Activated naive CD4-positive, alpha-beta T cell treated with anti-CD3 and anti-CD28 coated beads, Interleukin-2, amount 10 ng/mL, durations not matched to agents 7 days and 5 days (primary cell): Measurements from ENCODE around the gene FAM163B.
A peak's percentile ranks its signal among the peaks of the same experiment; 100 is the strongest.

Experiments used
- CTCF ChIA-PET: fragments of 350-600 bp; sonication (Branson Sonifier 250); formaldehyde crosslinking; loops from one replicate; lab custom pipeline; 2021; ENCODE audit warnings: antibody characterized with exemption; lab: Charles Lee
- DNase-seq: peaks from one replicate; pipeline ENCODE4 v3.0.0-alpha.2; 2020
- H3K27ac Mint-ChIP-seq: one replicate; pipeline ENCODE4 v1.8.0; 2021; ENCODE audit warnings: mild to moderate bottlenecking, moderate library complexity, mixed read lengths
- H3K27me3 Mint-ChIP-seq: one replicate; pipeline ENCODE4 v1.8.0; 2021; ENCODE audit warnings: mild to moderate bottlenecking, mixed read lengths
- H3K36me3 Mint-ChIP-seq: one replicate; pipeline ENCODE4 v1.8.0; 2021; ENCODE audit warnings: mixed read lengths
- H3K4me1 Mint-ChIP-seq: one replicate; pipeline ENCODE4 v1.8.0; 2021; ENCODE audit warnings: mixed read lengths
- H3K4me3 Mint-ChIP-seq: one replicate; pipeline ENCODE4 v1.8.0; 2021; ENCODE audit warnings: mild to moderate bottlenecking, moderate library complexity, mixed read lengths
- H3K9me3 Mint-ChIP-seq: one replicate; pipeline ENCODE4 v1.8.0; 2021; ENCODE audit warnings: mixed read lengths

The FAM163B gene

DNA sequence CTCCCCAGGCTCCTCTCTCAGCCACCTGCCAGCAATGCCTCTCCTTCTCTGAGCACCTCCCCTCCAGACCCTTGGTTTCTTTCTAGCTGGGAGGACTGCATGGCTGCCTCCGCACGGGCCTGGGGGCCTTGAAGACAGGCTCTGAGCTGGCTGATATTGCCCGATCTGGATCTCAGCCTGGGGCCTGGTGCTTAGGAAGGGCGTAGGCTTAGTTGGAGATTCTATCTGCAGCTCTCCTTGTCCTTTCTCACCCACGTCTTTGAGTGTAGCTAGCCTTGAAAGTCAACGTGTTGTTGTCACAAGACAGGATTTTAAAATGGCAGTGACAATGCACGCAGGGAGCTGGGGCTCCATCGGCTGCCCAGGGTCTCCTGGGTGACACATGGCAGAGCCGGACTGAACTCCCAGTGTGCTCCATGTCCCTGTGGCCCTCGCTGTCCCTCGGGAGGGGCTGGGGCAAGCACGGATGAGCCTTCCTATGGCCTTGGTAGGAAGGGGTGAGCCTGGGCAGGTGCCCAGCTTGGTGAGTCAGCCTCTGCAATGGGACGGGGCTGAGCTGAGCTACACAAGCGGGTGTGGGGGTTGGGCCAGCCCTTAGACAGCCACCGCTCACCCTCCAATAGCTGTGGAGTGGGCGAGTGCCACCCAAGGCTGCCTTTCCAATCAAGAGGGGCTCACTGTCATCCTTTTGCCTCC, 65.3 kb downstream of the FAM163B start:
- no peak overlapping the region for H3K4me3 Mint-ChIP-seq
- peaks cover 12% of the 10 kb centered on the region for H3K27me3 Mint-ChIP-seq
- no peaks in the 10 kb centered on the region for H3K9me3 Mint-ChIP-seq
- H3K4me1 Mint-ChIP-seq: no peaks in the 10 kb centered on the region
- CTCF ChIA-PET: interaction anchor here (0.8 kb wide), 1 partner anchor 199 kb away, joined by 3 read pairs; no protein-coding TSS in a partner anchor
- DNase-seq: no peak
- no peaks in the 10 kb centered on the region for H3K36me3 Mint-ChIP-seq
- H3K27ac Mint-ChIP-seq: no peak overlapping the region

DNA sequence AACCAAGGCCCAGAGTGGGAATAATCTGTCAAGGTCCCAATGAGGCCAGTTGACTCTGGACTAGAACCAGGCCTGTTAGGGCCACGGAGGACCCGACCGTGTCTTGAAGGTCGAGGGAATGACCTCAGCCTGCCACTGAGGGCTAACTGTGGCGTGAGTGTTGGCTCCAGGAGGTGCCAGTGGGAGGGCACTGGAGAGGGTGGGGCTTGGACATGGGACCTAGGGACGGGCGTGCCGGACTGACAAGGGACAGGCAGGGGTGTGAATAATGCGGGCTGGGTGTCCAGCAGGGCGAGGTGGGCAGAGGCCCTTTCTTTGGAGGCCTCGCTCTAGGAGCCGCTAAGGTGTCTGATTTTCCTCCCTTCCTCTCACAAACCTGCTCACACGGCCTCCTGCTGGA, 67.2 kb downstream of the FAM163B start:
- Mint-ChIP-seq H3K4me1 (no peaks in the 10 kb centered on the region), H3K27me3 (peaks cover 15% of the 10 kb centered on the region), H3K9me3 (no peaks in the 10 kb centered on the region), H3K4me3 (no peak overlapping the region), H3K36me3 (no peaks in the 10 kb centered on the region), H3K27ac (no peak overlapping the region)
- CTCF ChIA-PET: no interaction called here
- DNase-seq: no peak

DNA sequence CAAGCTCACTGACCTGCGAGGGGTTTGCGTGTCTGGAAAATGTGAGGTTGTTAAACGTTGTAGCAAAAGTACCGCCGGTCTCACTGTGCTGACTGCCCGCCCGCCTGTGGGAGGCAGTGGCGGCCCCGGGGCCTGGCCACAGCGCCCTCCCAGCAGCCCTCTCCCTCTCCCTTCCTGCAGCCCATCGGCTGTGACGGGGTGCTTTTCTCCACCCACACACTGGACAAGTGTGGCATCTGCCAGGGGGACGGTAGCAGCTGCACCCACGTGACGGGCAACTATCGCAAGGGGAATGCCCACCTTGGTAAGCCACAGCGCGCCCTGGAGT, 68.5 kb downstream of the FAM163B start:
- Mint-ChIP-seq H3K27ac (no peak overlapping the region), H3K4me1 (no peaks in the 10 kb centered on the region), H3K9me3 (no peaks in the 10 kb centered on the region), H3K27me3 (peaks cover 24% of the 10 kb centered on the region), H3K36me3 (no peaks in the 10 kb centered on the region), H3K4me3 (no peak overlapping the region)
- no peak for DNase-seq
- CTCF ChIA-PET: no interaction called here

DNA sequence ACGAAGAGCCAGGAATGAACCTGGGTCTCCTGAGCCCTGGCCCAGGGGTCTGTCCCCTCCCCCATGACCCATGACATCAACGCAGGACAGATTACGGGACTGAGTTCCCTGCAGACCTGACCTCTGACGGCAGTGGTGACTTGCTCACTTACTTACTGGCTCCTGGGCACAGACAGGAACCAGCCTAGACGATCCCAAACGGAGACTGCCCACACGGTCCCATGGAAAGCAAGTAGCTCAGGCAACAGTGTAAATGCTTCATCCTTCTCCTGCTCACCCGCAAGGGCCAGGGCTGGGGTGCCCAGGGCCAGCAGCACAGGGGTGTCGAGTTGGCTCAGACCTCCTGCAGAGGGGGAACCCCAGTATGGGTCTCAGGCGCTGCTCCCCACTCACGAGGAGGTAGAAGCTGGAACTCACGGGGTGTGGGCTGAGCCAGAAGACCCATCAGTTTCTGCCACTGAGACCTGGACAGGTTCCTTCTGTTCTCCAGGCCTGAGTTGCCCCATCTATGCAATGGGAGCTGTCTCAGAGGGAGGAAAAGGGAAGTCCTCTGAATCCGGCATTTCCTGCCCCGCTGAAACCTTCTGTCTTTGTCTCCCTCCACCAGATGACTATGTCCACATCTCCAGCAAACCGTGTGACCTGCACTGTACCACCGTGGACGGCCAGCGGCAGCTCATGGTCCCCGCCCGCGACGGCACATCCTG, 69.0 kb downstream of the FAM163B start:
- Mint-ChIP-seq H3K27ac (no peak overlapping the region), H3K9me3 (no peaks in the 10 kb centered on the region), H3K36me3 (no peaks in the 10 kb centered on the region), H3K4me3 (no peak overlapping the region), H3K4me1 (no peaks in the 10 kb centered on the region), H3K27me3 (peaks cover 30% of the 10 kb centered on the region)
- no peak for DNase-seq
- CTCF ChIA-PET: no interaction called here

DNA sequence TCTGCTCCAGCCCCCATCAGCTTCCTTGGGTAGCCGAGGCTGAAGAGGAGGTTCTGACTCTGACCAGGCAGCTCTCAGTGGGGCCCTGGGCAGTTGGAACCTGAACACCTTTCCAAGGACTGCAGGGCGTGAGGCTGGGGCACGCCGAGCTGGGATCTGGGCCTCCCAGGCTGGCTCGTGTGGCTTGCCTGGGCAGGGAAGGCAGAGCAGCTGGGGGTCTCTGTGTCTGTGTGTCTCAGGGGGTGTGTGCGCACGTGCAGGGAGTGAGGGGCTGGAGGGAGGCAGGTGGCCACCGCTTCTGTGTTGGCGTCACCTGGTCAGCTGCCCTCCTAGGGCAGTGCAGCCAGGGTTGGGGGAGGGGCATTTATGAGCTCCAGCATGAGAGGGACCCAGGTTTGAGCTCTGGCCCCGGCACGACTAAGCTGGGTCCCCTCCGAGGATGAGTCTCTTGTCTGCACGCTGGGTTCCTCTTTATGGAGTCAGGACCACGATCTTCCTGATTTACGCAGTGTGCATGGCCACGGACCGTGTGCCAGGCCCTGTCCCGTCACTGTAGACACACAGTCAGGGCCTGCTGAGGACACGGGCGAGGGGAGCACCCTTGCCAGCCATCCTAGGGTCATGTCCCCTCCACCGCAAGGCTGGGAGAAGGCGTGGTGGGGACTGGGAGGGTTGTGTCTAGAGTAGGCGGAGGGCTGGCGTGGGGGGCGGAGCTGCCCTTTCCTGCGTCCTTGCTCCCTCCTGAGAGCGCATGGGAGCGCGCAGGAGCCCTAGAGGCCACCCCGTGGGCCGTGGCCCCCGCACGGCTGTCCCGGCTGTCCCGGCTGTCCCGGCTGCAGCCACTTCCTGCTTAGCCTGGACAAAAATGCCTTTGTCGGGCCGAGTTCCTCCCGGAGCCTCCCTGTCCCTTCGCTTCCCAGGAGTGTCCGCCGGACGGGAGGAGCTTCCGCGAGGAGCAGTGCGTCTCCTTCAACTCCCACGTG, 70.0 kb downstream of the FAM163B start:
- Mint-ChIP-seq H3K4me1 (no peaks in the 10 kb centered on the region), H3K36me3 (no peaks in the 10 kb centered on the region), H3K9me3 (no peaks in the 10 kb centered on the region), H3K4me3 (no peak overlapping the region), H3K27me3 (peaks cover 38% of the 10 kb centered on the region), H3K27ac (no peak overlapping the region)
- CTCF ChIA-PET: no interaction called here
- DNase-seq: no peak

DNA sequence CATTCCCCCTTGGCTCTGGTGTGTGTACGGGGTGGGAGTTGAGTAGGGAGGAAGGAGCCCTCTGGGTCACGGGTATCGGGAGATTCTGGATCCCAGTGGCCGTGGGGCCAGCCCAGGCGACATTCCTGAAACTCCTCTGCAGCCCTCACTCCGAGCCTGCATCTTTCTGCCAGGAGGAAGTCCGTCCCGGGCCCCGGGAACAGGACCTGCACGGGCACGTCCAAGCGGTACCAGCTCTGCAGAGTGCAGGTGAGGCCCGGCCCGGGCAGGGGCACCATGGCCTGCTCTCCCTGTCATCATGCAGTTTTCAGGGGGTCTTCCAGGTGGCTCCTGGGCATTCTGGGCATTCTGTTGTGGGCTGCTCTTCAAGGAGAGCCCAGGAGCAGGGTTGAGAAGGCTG, 71.0 kb downstream of the FAM163B start:
- Mint-ChIP-seq H3K27me3 (peaks cover 48% of the 10 kb centered on the region), H3K4me1 (peaks cover 3% of the 10 kb centered on the region), H3K36me3 (no peaks in the 10 kb centered on the region), H3K4me3 (no peak overlapping the region), H3K27ac (no peak overlapping the region), H3K9me3 (no peaks in the 10 kb centered on the region)
- CTCF ChIA-PET: no interaction called here
- no peak for DNase-seq

DNA sequence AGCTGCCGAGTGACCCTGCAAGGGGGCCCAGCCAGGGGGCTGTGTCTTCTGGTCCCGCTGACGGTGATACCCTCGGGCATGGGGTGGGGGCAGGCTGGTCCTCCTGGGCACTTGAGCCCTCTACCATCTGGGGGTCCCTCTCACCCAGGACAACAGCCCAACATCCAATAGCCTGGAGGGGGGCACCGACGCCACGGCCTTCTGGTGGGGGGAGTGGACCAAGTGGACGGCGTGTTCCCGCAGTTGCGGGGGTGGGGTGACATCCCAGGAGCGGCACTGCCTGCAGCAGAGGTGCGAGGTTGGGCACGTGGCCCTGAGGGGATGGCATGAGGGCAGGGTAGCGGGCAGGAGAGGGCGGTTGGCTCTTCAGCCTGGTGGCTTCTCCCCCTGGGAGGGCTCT, 71.9 kb downstream of the FAM163B start:
- Mint-ChIP-seq H3K4me3 (no peak overlapping the region), H3K4me1 (peaks cover 6% of the 10 kb centered on the region), H3K9me3 (no peaks in the 10 kb centered on the region), H3K27me3 (peaks cover 56% of the 10 kb centered on the region), H3K36me3 (no peaks in the 10 kb centered on the region), H3K27ac (no peak overlapping the region)
- CTCF ChIA-PET: no interaction called here
- no peak for DNase-seq

DNA sequence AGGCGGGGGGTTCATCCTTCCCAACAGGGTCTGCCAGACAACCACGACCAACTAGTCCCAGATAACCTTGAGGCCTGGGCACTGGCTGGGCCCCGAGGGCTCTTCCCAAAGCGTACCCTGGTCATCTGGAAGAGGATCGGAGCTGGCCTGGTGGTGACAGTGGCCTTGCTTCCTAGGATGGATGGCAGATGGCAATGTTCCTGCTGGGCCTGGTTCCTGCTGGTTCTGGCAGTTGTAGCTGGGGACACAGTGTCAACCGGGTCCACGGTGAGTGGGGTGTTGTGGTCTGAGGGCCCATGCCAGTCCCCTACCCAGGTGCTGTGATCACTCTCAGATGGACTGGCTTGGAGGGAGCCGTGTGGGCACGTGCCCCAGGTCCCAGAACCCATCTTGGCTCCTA, 72.7 kb downstream of the FAM163B start:
- peaks cover 6% of the 10 kb centered on the region for H3K4me1 Mint-ChIP-seq
- no peak for DNase-seq
- no peaks in the 10 kb centered on the region for H3K9me3 Mint-ChIP-seq
- peaks cover 56% of the 10 kb centered on the region for H3K27me3 Mint-ChIP-seq
- H3K36me3 Mint-ChIP-seq: no peaks in the 10 kb centered on the region
- no peak overlapping the region for H3K4me3 Mint-ChIP-seq
- CTCF ChIA-PET: no interaction called here
- H3K27ac Mint-ChIP-seq: no peak overlapping the region

DNA sequence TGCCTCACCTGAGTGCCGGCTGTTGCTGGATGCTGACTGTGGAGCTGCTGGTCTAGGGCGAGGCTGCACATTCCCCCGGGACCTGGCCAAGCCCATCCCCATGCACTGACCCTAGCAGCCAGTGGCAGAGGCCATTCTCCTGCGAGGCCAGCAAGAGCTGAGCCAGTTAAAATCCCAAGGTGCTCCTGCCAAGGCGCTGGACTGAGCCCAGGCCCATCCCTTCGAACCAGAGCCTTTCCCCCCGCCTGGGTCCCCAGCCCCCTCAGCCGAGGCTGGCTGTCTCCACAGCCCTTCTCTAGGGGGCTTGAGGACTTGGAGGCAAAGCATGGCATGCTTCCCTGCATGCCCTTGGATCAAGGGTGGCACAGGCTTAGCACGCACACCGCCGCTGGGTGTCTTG, 73.1 kb downstream of the FAM163B start:
- CTCF ChIA-PET: no interaction called here
- H3K4me1 Mint-ChIP-seq: peaks cover 6% of the 10 kb centered on the region
- H3K9me3 Mint-ChIP-seq: no peaks in the 10 kb centered on the region
- H3K4me3 Mint-ChIP-seq: no peak overlapping the region
- H3K27me3 Mint-ChIP-seq: peaks cover 56% of the 10 kb centered on the region
- DNase-seq: no peak
- H3K27ac Mint-ChIP-seq: no peak overlapping the region
- no peaks in the 10 kb centered on the region for H3K36me3 Mint-ChIP-seq

DNA sequence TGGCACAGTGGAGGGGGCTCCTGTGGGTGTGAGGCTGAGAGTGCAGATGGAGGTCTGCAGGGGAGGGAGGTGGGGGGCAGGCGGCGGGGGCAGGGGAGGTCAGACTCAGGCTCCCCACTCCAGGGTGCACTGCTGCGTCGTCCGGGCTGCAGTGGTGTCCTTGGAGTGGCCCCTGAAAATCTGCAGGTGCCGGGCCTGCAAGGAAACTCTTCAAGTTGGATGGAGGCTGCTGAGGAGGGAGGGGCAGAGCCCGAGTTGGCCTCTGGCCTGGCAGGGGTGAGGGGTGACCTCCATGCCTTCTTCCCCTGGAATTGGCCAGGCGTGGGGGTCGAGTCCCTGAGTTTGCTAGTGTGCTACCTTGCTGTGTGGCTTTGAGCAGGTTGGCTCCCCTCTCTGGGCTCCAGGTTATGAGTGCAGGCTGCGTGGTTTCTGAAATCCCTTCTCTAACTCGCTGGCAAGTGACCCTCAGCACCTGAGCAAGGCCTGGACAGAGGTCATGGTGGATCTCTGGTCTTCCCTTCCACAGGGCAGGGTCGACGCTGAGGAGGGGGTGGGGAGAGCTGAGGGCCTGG, 73.8 kb downstream of the FAM163B start:
- H3K4me3 Mint-ChIP-seq: no peak overlapping the region
- no peak overlapping the region for H3K27ac Mint-ChIP-seq
- DNase-seq: no peak
- no peaks in the 10 kb centered on the region for H3K9me3 Mint-ChIP-seq
- CTCF ChIA-PET: no interaction called here
- no peaks in the 10 kb centered on the region for H3K36me3 Mint-ChIP-seq
- peaks cover 6% of the 10 kb centered on the region for H3K4me1 Mint-ChIP-seq
- peaks cover 50% of the 10 kb centered on the region for H3K27me3 Mint-ChIP-seq

DNA sequence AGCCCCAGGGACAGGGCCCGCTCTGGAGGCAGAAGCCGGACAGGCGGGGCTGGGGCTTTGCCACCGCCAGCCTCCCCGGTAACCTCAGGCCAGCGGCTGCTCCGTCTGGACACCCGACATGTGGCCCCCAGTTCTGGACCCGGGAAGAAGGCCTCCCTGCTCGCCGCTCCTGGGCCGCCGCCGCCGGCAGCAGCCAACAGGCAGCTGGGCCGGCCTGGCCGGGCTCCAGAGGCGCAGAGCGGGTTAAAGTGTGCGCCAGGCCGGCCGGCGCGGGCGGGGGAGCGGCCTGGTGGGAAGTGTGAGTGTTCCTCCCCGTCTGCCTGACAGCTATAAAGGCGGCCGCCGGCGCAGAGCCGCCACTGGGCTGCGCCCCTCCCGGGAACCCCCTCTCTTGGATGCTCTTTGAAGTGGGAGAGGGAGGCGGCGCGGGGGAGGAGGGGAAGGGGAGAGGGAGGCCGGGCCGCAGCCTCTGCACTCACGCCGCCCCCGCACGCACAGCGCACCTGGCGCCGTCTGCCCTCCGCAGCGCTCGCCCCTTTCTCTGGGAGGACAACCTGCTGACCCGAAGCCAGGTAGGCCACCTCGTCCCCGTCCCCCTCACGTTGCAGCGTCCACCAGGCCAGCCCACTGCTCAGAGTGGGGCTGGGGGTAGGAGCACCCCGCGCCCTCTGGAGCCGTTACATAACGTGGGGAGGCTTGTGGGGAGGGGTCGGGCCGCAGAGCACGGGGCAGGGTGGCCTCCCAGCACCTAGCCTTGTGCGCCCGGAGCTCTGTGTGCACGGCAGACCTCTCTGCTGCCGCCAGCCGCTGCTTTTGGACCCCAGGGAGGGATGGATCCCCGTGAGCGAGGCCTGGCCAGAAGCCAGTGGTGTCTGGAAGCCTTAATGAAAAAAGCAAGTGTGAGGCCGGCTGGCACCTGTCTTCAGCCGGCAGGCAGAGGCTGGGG, 74.6 kb downstream of the FAM163B start, which contains the start of gene ADAMTSL2:
ADAMTSL2 (plus strand) TSS at position 359 of the 946 bp plus-strand sequence. CDS start 2,009 bp downstream, outside the sequence.
- CTCF ChIA-PET: interaction anchor here (0.9 to 3.0 kb wide), 3 partner anchors 192 to 460 kb away, joined by 3 to 24 read pairs (median 5); no protein-coding TSS in a partner anchor
- H3K27me3 Mint-ChIP-seq: peaks cover 46% of the 10 kb centered on the region
- peaks cover 6% of the 10 kb centered on the region for H3K4me1 Mint-ChIP-seq
- peak; percentile 32 for DNase-seq
- no peak within 1 kb of the TSS for H3K27ac Mint-ChIP-seq
- H3K9me3 Mint-ChIP-seq: no peaks in the 10 kb centered on the region
- H3K36me3 Mint-ChIP-seq: no peaks in the 10 kb centered on the region
- no peak within 1 kb of the TSS for H3K4me3 Mint-ChIP-seq

DNA sequence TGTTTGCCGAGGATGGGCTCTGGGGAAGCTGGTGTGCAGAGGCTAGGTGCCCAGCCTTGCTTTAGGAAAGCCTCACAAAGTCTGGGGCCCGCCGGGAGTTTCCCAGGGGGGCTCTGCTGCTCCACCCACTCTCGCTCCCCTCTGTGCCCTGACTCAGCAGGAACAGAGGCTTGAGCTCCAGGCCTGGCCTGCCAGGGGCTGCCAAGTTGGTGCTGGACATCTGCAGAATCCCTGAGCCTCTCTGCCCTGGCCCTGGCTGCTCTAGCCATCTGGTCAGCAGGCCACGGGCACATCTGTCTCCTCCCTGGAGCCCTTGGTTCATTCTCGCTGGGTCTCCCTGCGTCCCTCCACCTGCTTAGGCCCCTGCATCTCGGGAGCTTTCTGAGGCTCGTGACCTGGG, 75.3 kb downstream of the FAM163B start:
- Mint-ChIP-seq H3K27me3 (peaks cover 43% of the 10 kb centered on the region), H3K4me3 (no peak overlapping the region), H3K9me3 (no peaks in the 10 kb centered on the region), H3K4me1 (peaks cover 6% of the 10 kb centered on the region), H3K27ac (no peak overlapping the region), H3K36me3 (no peaks in the 10 kb centered on the region)
- DNase-seq: no peak
- CTCF ChIA-PET: interaction anchor here (0.8 to 3.0 kb wide), 5 partner anchors 177 to 461 kb away, joined by 3 to 24 read pairs (median 4); no protein-coding TSS in a partner anchor
